Kasumi-1 (cell line): ENCODE data around the gene ST3GAL3.

Source experiments
- DNase-seq, 2 experiments: peaks; one replicate each; lab custom pipeline; 2025; lab: John Stamatoyannopoulos, UW

The ST3GAL3 gene

DNA sequence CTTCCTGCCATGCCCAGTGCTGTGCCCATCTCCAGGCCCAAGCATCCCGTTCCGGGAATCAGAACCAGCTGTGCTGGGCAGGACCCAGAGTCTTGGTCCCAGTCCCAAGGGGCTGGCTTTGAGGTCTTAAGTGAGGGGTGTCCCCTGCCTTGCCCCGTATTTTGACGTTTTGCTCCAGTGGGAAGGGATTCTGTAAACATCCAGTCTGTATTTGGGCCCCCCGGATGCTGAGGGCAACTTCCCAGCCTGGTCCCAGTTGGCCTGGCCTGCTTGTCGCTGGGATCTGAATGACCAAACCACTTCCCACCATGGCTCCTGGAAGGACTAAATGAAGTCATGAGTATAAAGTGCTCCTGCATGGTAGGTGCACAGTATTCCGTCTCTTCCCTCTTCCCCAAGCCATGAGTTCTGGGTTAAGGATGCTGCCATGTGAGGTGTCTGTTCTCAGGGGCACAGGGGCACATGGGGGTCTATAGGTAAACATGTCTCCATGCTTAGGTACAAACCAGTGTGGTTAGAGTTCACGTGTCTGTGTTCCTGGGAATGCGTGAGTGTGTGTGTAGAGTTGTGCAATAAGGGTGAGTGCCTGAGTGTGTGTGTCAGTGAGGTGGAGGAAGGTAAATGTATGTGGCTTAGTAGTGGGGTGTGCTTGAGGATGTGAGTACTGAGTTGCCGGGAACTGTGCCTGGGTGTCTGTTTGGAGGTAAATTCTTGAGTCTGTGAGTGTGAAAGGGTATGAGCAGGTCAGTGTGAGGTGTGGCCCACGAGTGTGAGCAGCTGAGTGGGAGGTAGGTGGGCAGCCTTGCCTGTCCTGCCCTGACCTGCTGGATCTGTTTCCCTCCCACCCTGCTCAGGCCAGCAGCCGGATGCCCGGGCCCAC lies 273.2 kb downstream of the ST3GAL3 start:
- no peak for DNase-seq
